GM12878 (cell line): ENCODE results near the gene LRIG3. TPM values are rescaled to one million over a fixed set of nuclear protein-coding genes. Genes with fewer than 3 reads are reported as not detected.
"Not testable (repeated sequence)": the region's sequence is repeated elsewhere in the genome, so short reads cannot be mapped to it uniquely, and the experiment has no call there.

ENCODE experiments used
- ATAC-seq: fragments of 200-7000 bp; cut with Tn5 transposase; 3 replicates; pipeline ENCODE4 v1.9.1; 2020; ENCODE audit warnings: mild to moderate bottlenecking, moderate library complexity
- BruUV-seq: library from RNA; stranded (reverse); fragments of 400-500 nt; replicated peaks from 2 replicates; lab custom pipeline; 2021; lab: Mats Ljungman, UMichigan
- CTCF ChIA-PET: fragments of 300-600 bp; sonication (Branson Sonifier 250); formaldehyde crosslinking; extraction: SDS; loops from one replicate; lab custom pipeline; 2021; ENCODE audit warnings: inconsistent platforms; lab: Yijun Ruan, JAX
- POLR2A ChIA-PET: fragments of 350-600 bp; formaldehyde crosslinking; extraction: SDS; loops from one replicate; lab custom pipeline; 2021; ENCODE audit warnings: inconsistent platforms; lab: Charles Lee
- RAD21 ChIA-PET: fragments of 300-600 bp; sonication (Branson Sonifier 250); formaldehyde crosslinking; loops from one replicate; lab custom pipeline; 2023; ENCODE audit warnings: antibody characterized with exemption; ENCODE audit not compliant: unreplicated experiment; lab: Charles Lee
- SMC1A ChIA-PET: fragments of 300-600 bp; sonication (Branson Sonifier 250); formaldehyde crosslinking; loops from one replicate; lab custom pipeline; 2023; ENCODE audit not compliant: unreplicated experiment, uncharacterized antibody; lab: Charles Lee
- DNase-seq: peaks from one replicate; pipeline ENCODE4 v3.0.0-alpha.2; 2011; ENCODE audit warnings: low read depth, low spot score
- FAIRE-seq: peaks from 3 replicates; lab custom pipeline; 2011; peaks lifted over from hg19 to GRCh38; lab: Jason Lieb, UNC
- H2AFZ ChIP-seq: 2 replicates; pipeline ENCODE4 v1.6.0; 2011; ENCODE audit warnings: low read depth, low read length, control low read depth; ENCODE audit not compliant: control insufficient read depth
- H3K27ac ChIP-seq: 2 replicates; pipeline ENCODE4 v1.5.1; 2011; ENCODE audit warnings: control low read depth; ENCODE audit not compliant: control insufficient read depth, insufficient read depth
- H3K27me3 ChIP-seq, 2 experiments: replicated peaks in 1 of 2; 2 replicates each; pipeline versions ENCODE4 v1.6.0 to v1.6.1; 2011; ENCODE audit warnings: low read length in 1 of 2; ENCODE audit not compliant: control insufficient read depth in 2 of 2, insufficient read depth in 2 of 2
- H3K36me3 ChIP-seq, 2 experiments: 2 replicates each; pipeline ENCODE4 v1.5.1; 2011; ENCODE audit warnings: low read length in 1 of 2; ENCODE audit not compliant: control insufficient read depth in 2 of 2, insufficient read depth in 2 of 2
- H3K4me1 ChIP-seq: 2 replicates; pipeline ENCODE4 v1.6.1; 2011; ENCODE audit warnings: mild to moderate bottlenecking, low read length, moderate library complexity, mixed read lengths; ENCODE audit not compliant: control insufficient read depth, insufficient read depth
- H3K4me2 ChIP-seq: 2 replicates; pipeline ENCODE4 v1.6.0; 2011; ENCODE audit warnings: control low read depth; ENCODE audit not compliant: control insufficient read depth, insufficient read depth
- H3K4me3 ChIP-seq: fragments of 200-600 bp; sonication (generic); 2 replicates; pipeline ENCODE4 v1.5.1; 2016
- H3K79me2 ChIP-seq: 2 replicates; pipeline ENCODE4 v1.6.0; 2011; ENCODE audit warnings: low read length; ENCODE audit not compliant: control insufficient read depth, insufficient read depth
- H3K9ac ChIP-seq: 2 replicates; pipeline ENCODE4 v1.8.0; 2011; ENCODE audit warnings: low read length, control low read depth, mixed read lengths; ENCODE audit not compliant: control insufficient read depth, insufficient read depth
- H3K9me3 ChIP-seq: replicated peaks from 3 replicates; pipeline ENCODE4 v1.5.1; 2011; ENCODE audit warnings: mild to moderate bottlenecking, low read length; ENCODE audit not compliant: control insufficient read depth, insufficient read depth
- H4K20me1 ChIP-seq: 2 replicates; pipeline ENCODE4 v1.6.0; 2011; ENCODE audit not compliant: control insufficient read depth, insufficient read depth
- CTCF ChIP-seq, 3 experiments: IDR thresholded peaks in 2 of 3; conservative IDR thresholded peaks in 1 of 3; 2 replicates each; pipeline ENCODE4 v1.5.1; 2011; ENCODE audit warnings: low read depth in 3 of 3, low read length in 3 of 3, mild to moderate bottlenecking in 3 of 3, control low read depth in 2 of 3, moderate library complexity in 2 of 3, inconsistent platforms in 1 of 3, mixed read lengths in 1 of 3; ENCODE audit not compliant: control insufficient read depth in 2 of 3, insufficient read depth in 1 of 3; ENCODE audit errors: extremely low read depth in 1 of 3
- E4F1 ChIP-seq: fragments of 450-650 bp; IDR thresholded peaks from 2 replicates; pipeline ENCODE4 v1.6.1; 2018; ENCODE audit warnings: borderline replicate concordance, mild to moderate bottlenecking; ENCODE audit not compliant: partially characterized antibody
- KAT2A ChIP-seq: conservative IDR thresholded peaks from 2 replicates; pipeline ENCODE4 v1.6.1; 2011; ENCODE audit warnings: low read depth, low read length; ENCODE audit not compliant: control insufficient read depth
- MTA2 ChIP-seq: fragments of 450-650 bp; IDR thresholded peaks from 2 replicates; pipeline ENCODE4 v1.6.1; 2016; ENCODE audit warnings: low read depth, mild to moderate bottlenecking, moderate library complexity
- RAD51 ChIP-seq: fragments of 450-650 bp; IDR thresholded peaks from 2 replicates; pipeline ENCODE4 v1.6.1; 2016; ENCODE audit warnings: moderate library complexity, mild to moderate bottlenecking, inconsistent platforms
- SRF ChIP-seq, 2 experiments: IDR thresholded peaks; 2 replicates each; pipeline ENCODE4 v1.6.1; 2011; ENCODE audit warnings: low read depth in 2 of 2, low read length in 2 of 2, mild to moderate bottlenecking in 1 of 2, moderate library complexity in 1 of 2
- TBL1XR1 ChIP-seq: IDR thresholded peaks from 2 replicates; pipeline ENCODE4 v1.6.1; 2012; ENCODE audit warnings: low read depth, low read length, improper control_type of control experiment
- WGBS: methylation state at CpG from one replicate; pipeline ENCODE4 v1.1.6; 2016; ENCODE audit warnings: low lambda C conversion rate; ENCODE audit not compliant: insufficient replicate concordance, insufficient coverage; ENCODE audit errors: missing lambda C conversion rate; 5-methylcytosine and 5-hydroxymethylcytosine counted together
- in situ Hi-C: fragments of 300-500 bp; cut with MboI; formaldehyde crosslinking; loops from 9 replicates; pipeline ENCODE4 v1.14.3; 2018; ENCODE audit warnings: mixed read lengths
- intact Hi-C: fragments of 100-400 bp; cut with micrococcal nuclease; formaldehyde crosslinking; loops from one replicate; pipeline ENCODE4 v1.14.2; 2022; ENCODE audit not compliant: unreplicated experiment
- polyA plus RNA-seq, 11 experiments: library from polyadenylated mRNA; depleted of rRNA in 4 of 11; unstranded in 6 of 11; stranded (reverse) in 5 of 11; fragments of >200 nt; fragmentation: Nextera tagmentation in 4 of 11; fragmentation: Illumina TruSeq in 1 of 11; extraction: Ambion mirVana in 4 of 11; extraction: Trizol in 1 of 11; gene quantifications; 1 replicate in 1 of 11; 2 replicates in 10 of 11; pipeline versions ENCODE4 v1.2.1 to v1.2.3, GENCODE V29; 2011 to 2016; ENCODE audit warnings: inconsistent platforms in 2 of 11, missing spikeins in 2 of 11, low read depth in 1 of 11
- total RNA-seq, 4 experiments: library from RNA; depleted of rRNA in 3 of 4; stranded (reverse); fragments of >200 nt in 3 of 4; fragmentation: Illumina TruSeq in 1 of 4; extraction: Trizol in 1 of 4; gene quantifications; 2 replicates each; pipeline versions ENCODE4 v1.2.1 to v1.2.3, GENCODE V29; 2013 to 2021

Gene LRIG3
- total and polyA plus RNA-seq, 10 of the 15 experiments (the other 5 are each of a cell fraction or from before 2014, with no cell fraction given): 0.95 to 8.5 (median 5.0) TPM

GRCh38 chr12:58905422-58905821, 14.9 kb downstream of the LRIG3 start (continued):
- TF ChIP-seq E4F1: no peak
- TF ChIP-seq KAT2A: no peak
- TF ChIP-seq RAD51: no peak
- no peak for TF ChIP-seq TBL1XR1
- no peak for TF ChIP-seq MTA2
- no peak for TF ChIP-seq CTCF (IDR thresholded peaks at IDR 0.05 in 2 of 3, conservative IDR thresholded peaks at IDR 0.05 in 1 of 3; ENCODE audit: control insufficient read depth in 2 of 3, extremely low read depth in 1 of 3, insufficient read depth in 1 of 3, low read depth in 3 of 3, low read length in 3 of 3)
- no peak for TF ChIP-seq SRF (IDR thresholded peaks at IDR 0.05; ENCODE audit: low read depth in 2 of 2, low read length in 2 of 2)

- FAIRE-seq, intact Hi-C loops, H4K20me1 ChIP-seq, H3K9me3 ChIP-seq, DNase-seq, POLR2A ChIA-PET, SMC1A ChIA-PET, H3K36me3 ChIP-seq, H3K4me3 ChIP-seq, H3K4me1 ChIP-seq, H3K27me3 ChIP-seq, RAD21 ChIA-PET, CTCF ChIA-PET, ATAC-seq, in situ Hi-C loops, H3K9ac ChIP-seq, H3K4me2 ChIP-seq, H3K27ac ChIP-seq, H2AFZ ChIP-seq, H3K79me2 ChIP-seq, BruUV-seq: not testable (repeated sequence)
- 85% methylated on average over 1 of the region's 1 CpG for WGBS
Measured at GRCh38 chr12:58902726-58903125, 17.6 kb downstream of the LRIG3 start.
